ENCODE data around the gene FOXL2. TPM values are rescaled to one million over a fixed set of nuclear protein-coding genes. Genes with fewer than 3 reads are reported as not detected.

FOXL2 gene
- total RNA-seq, 2 experiments from 2014 or later: not detected

DNA sequence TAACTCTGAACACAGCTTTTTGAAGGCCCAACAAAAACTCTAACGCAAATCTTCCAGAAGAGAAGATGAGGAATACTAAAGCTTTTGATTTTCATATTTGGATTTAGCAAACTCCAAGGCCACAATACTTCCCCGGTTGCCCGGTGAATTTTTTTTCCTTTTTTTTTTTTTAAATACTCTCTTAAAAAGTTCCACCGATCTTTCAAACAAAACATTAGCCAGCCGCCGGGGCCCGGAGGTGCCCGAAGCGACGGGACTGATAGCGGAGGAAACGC lies 2.3 kb downstream of the FOXL2 start:
- no peak for DNase-seq
- Mint-ChIP-seq H3K27ac (no peak overlapping the region), H3K4me3 (peak overlapping the region; percentile 25), H3K27me3 (ENCODE audit: low read depth) (peaks cover 82% of the 10 kb centered on the region), H3K36me3 (ENCODE audit: low read depth) (peaks cover 4% of the 10 kb centered on the region), H3K4me1 (ENCODE audit: low read depth) (peaks cover 29% of the 10 kb centered on the region), H3K9me3 (ENCODE audit: insufficient read depth) (no peaks in the 10 kb centered on the region)
- ATAC-seq: no peak
- CTCF ChIA-PET: interaction anchor here (1.0 to 2.6 kb wide), 2 partner anchors 9 to 29 kb away, joined by 5 to 18 read pairs; no protein-coding TSS in a partner anchor
- POLR2A ChIA-PET: no interaction called here

DNA sequence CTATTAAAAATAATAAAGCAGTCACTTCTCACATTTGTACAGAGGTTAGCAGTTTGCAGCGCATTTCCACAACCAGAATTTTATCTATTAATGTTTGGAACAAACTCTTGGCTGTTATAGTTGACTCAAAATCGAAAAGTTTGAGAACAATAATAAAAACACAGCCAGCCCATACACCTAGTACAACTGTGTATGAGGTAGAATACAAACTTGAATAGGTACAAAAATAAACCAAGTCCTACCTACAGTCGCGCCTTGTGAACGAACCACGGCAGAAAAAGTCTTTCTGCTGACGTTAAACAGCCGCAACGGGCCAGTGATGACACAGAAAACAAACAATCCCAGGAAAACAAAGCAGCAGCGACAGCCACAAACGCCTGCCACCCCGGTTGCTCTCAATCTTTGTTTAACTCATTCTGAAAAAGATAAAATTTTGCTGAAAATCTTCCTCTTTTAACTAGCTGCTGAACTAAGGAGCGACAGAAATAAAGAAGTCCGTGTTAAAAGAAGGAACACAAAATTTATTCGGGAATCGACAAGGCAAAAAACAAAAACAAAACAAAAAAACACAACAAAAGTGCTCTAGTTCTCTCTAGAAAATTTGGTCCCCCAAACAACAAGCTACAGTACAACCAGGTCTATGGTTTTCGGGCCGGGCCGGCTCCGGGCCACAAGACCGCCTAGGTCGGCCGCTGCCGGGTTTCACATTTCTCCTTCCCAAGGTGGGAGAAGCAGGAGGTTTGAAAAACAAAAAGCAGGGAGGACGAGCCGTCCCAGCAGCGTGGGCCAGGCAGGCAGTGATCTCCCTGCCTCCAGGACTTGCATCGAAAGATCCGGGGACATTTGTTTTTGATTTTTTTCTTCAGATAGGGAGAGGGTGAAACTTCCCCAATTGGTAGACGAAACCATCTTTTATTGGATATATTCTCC lies 2.9 kb downstream of the FOXL2 start:
- Mint-ChIP-seq H3K27me3 (ENCODE audit: low read depth) (peaks cover 82% of the 10 kb centered on the region), H3K4me1 (ENCODE audit: low read depth) (peaks cover 30% of the 10 kb centered on the region), H3K36me3 (ENCODE audit: low read depth) (peaks cover 4% of the 10 kb centered on the region), H3K9me3 (ENCODE audit: insufficient read depth) (no peaks in the 10 kb centered on the region), H3K27ac (peak overlapping the region; percentile 30), H3K4me3 (peak overlapping the region; percentile 25)
- ChIA-PET CTCF (interaction anchor here (1.0 to 2.6 kb wide), 2 partner anchors 9 to 28 kb away, joined by 5 to 18 read pairs; no protein-coding TSS in a partner anchor), POLR2A (no interaction called here)
- DNase-seq: no peak
- no peak for ATAC-seq

DNA sequence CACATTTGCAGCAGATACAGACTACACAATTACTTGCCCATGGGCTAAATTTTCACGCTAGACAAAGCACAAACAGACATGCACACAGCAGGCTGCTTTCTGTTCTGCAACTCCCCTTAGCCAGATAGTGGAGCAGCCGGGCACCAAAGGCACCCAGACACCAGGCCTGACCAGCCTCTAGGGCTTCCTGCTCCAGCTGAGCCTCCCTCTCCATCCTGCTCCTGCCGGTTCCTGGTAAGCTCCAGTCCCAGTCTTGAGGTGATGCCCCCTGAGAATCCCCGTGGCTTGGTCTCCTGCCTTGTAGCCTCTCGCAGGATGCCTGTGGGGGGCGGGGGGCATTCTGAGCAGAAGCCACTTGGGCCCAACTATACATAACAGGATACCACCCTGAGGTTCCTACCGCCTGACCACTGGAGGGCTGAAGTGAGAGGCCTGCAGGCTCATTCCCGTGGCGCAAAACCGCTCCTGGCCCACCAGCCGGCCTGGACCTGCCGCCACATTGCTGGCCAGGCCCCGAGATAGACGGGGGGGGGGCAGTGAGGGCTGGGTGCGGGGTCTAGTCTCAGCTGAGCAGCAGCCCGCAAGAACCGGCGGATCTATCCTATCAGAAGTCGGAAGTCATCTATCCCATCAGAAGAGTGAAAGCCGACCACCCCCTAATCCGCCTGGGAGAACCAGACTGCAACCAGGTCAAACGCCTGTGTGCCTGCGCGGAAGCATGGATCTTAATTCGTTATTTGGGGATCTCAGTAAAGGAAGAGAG lies 3.9 kb downstream of the FOXL2 start:
- no peak for DNase-seq
- Mint-ChIP-seq H3K4me3 (no peak overlapping the region), H3K27me3 (ENCODE audit: low read depth) (peaks cover 82% of the 10 kb centered on the region), H3K27ac (no peak overlapping the region), H3K9me3 (ENCODE audit: insufficient read depth) (no peaks in the 10 kb centered on the region), H3K4me1 (ENCODE audit: low read depth) (peaks cover 38% of the 10 kb centered on the region), H3K36me3 (ENCODE audit: low read depth) (peaks cover 4% of the 10 kb centered on the region)
- ChIA-PET CTCF (interaction anchor here (1.2 kb wide), 1 partner anchor 27 kb away, joined by 3 read pairs; no protein-coding TSS in a partner anchor), POLR2A (no interaction called here)
- no peak for ATAC-seq

DNA sequence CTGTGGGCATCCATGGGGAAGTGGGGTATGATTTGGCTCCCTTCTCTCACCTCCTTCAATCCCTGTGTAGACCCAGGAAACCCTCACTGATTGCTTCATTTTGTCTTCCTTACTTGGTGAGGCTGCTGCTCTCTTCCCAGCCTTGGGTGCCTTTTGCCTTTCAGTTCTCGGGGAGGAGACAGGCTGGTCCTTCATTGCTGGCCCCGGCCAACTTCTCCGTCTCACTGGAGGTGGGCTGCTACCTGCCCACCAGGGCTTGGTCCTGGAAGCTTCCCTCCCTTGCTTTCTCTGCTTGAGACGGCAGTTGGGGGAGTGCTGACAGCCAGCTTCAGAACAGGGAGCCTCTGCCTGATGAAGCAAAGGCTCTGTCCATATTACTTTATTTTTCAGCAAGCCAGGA lies 4.7 kb downstream of the FOXL2 start:
- Mint-ChIP-seq H3K9me3 (ENCODE audit: insufficient read depth) (no peaks in the 10 kb centered on the region), H3K4me3 (no peak overlapping the region), H3K4me1 (ENCODE audit: low read depth) (peaks cover 39% of the 10 kb centered on the region), H3K27ac (no peak overlapping the region), H3K36me3 (ENCODE audit: low read depth) (peaks cover 4% of the 10 kb centered on the region), H3K27me3 (ENCODE audit: low read depth) (peaks cover 79% of the 10 kb centered on the region)
- ATAC-seq (no peak), DNase-seq (no peak)
- ChIA-PET POLR2A (no interaction called here), CTCF (interaction anchor here (0.7 to 1.2 kb wide), 2 partner anchors 8 to 27 kb away, joined by 3 read pairs; no protein-coding TSS in a partner anchor)

DNA sequence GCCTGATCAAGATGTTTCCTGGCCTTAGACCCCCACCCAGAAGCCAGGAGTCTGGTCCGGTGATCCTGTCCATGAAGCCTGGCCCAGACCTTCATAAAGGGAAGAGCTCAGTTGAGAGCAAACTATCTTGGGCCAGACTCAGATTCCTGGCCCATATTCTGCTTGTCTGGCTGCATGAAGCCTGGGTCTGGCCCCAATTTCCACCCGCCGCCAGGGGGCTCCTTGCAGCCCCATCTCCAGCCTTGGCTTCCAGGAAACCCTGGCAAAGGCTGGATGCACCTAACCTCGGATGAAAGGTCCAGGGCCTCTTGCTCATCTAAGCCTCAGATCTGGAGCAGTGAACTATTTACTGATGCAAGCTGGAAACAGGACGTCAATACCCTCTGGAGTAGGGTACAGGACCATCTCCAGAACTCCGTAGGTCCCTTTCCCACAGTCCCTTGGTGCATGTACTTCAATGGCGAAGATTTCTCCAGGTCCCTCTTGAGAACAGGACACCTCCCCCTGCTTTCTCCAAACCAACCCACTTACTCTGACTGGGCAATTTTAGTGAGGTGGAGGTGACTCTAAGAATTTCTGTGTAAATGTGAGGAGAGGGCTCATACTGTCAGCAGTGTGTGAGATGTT lies 5.6 kb downstream of the FOXL2 start:
- POLR2A ChIA-PET: no interaction called here
- Mint-ChIP-seq H3K4me1 (ENCODE audit: low read depth) (peaks cover 40% of the 10 kb centered on the region), H3K9me3 (ENCODE audit: insufficient read depth) (no peaks in the 10 kb centered on the region), H3K4me3 (no peak overlapping the region), H3K27ac (no peak overlapping the region), H3K27me3 (ENCODE audit: low read depth) (peaks cover 82% of the 10 kb centered on the region), H3K36me3 (ENCODE audit: low read depth) (peaks cover 4% of the 10 kb centered on the region)
- CTCF ChIA-PET: interaction anchor here (1.0 to 2.0 kb wide), 3 partner anchors 9 to 18 kb away, joined by 3 to 7 read pairs (median 3); no protein-coding TSS in a partner anchor
- no peak for DNase-seq
- no peak for ATAC-seq

DNA sequence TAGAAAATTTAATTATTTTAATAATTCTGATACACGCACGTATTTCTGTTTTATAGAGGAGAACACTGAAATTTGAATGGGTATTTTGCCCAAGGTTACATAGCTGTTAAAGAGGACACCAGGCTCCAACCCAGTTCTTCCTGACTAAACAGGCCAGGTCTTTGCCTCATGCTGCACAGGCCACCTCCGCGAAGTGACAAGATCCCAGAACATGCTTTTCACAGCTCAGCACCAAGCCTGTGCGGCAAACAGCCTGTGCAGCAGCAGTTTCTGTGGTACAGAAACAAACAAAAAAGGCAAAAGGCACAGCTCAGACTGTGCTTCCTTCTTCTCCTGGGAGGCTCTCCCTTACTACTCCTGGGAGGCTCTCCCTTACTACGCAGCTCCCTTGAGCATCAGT lies 6.5 kb downstream of the FOXL2 start:
- ChIA-PET CTCF (interaction anchor here (0.8 to 2.0 kb wide), 2 partner anchors 17 to 326 kb away, joined by 3 to 7 read pairs; no protein-coding TSS in a partner anchor), POLR2A (no interaction called here)
- Mint-ChIP-seq H3K9me3 (ENCODE audit: insufficient read depth) (no peaks in the 10 kb centered on the region), H3K4me1 (ENCODE audit: low read depth) (peaks cover 48% of the 10 kb centered on the region), H3K27ac (no peak overlapping the region), H3K36me3 (ENCODE audit: low read depth) (peaks cover 4% of the 10 kb centered on the region), H3K27me3 (ENCODE audit: low read depth) (peaks cover 86% of the 10 kb centered on the region), H3K4me3 (no peak overlapping the region)
- DNase-seq (no peak), ATAC-seq (no peak)

DNA sequence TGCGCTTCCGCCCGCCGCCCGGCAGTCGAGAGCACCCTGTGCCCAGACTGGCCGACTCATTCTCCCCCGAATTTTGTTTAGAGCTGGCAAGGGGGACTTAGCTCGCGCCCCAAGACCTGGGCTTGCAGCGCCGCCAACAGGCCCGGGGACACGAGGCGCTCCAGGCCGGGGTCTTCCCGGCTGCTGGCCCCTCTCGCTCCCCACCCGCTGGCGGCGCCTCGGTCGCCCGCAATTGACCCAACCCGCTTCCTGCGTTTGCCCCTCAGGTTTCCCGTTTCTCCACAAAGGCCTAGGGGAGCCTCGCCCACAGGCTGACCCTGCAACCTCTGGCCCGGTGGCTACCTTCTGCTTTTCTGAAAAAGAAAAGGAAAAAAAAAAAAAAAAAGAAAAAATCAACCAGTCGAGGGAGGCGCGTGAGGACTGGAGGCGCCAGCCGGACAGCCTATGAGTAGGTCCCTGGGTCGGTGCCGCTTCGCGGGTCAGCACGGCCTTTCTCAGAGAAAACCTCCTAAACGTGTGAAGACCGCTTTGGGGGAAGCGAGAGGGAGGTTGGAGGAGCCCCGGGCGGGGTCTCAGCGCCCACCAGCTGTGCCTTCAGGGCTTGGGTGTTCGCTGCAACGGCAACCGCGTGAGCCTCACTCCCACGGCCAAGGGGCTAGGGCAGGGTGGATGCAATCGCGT lies 7.2 kb downstream of the FOXL2 start:
- Mint-ChIP-seq H3K9me3 (ENCODE audit: insufficient read depth) (no peaks in the 10 kb centered on the region), H3K4me3 (no peak overlapping the region), H3K27ac (no peak overlapping the region), H3K36me3 (ENCODE audit: low read depth) (no peaks in the 10 kb centered on the region), H3K27me3 (ENCODE audit: low read depth) (peaks cover 86% of the 10 kb centered on the region), H3K4me1 (ENCODE audit: low read depth) (peaks cover 42% of the 10 kb centered on the region)
- ChIA-PET POLR2A (no interaction called here), CTCF (interaction anchor here (0.6 to 2.0 kb wide), 3 partner anchors 11 to 325 kb away, joined by 3 to 7 read pairs (median 3); no protein-coding TSS in a partner anchor)
- ATAC-seq (no peak), DNase-seq (no peak)

DNA sequence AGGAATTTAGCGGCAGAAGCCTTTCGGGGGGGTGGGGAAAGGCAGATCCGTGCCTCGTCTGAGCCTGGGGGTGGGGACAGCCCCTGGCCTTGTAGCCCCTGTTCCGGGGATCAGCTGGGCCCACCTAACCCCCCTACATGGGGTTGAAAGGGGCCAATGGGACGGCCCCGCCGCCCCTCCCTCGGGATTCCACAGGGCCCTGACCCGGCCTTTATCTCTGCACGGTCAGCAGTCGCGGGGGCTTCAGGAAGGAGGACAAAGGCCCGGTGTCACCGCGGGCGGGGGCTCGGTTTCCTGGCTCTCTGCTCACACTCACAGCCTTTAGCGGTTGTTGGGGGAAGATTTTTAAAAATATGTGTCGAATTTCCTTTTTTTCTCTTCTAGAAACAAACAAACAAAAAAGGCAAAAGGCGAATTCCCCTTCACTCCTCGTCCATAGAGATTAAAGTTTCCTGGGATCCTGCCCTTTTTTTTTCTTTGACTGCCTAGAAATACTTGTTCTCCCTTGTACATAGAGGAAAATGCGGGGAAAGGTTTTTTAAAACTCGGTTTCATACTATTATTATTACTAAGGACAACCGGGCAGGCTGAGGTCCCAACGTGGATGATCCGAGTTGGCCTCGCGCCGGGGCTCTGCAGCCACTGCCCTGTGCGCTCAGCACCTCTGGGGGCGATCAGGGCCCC lies 7.9 kb downstream of the FOXL2 start:
- ATAC-seq: no peak
- H3K9me3 Mint-ChIP-seq (ENCODE audit: insufficient read depth): no peaks in the 10 kb centered on the region

DNA sequence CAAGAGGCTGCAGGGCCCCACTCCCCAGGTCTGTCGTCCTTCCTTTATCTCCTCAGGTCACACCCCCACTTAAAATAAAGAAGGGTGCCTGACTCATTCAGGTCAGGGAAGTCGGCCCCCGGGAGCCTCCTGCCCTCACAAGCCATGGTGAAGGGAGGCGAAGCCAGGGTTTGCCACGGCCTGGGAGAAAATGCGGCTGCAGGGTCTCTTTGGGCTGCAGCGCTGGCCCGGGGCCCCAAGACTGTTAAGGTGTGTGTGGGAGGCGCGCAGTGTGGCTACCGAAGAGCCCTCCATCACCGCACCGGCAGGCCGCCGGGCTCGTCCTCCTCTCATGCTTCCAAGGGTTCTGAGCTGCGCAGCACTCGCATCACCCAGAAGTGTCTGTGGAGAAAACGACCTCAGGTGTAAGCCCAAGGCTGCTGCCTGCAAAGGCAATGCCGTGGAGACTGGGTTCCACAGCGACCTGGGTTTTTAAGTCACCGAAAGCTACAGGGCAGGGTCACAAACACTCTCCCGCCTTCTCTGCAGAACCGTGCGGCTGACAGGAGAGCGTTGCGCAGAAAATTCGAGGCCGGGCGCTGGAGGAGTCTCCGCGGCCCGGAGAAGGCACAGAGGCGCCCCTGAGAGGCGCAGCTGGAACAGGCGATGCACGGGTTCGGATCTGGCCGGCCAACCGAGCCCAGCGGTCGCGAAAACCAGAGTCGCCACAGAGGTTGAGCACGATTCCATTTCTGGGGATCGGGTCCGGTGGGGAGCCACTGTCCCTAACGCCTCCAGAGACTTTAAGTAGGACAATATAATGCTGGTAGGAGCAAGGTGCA lies 8.7 kb downstream of the FOXL2 start:
- POLR2A ChIA-PET: no interaction called here
- ATAC-seq (no peak), DNase-seq (no peak)
- Mint-ChIP-seq H3K4me3 (no peak overlapping the region), H3K9me3 (ENCODE audit: insufficient read depth) (no peaks in the 10 kb centered on the region), H3K27me3 (ENCODE audit: low read depth) (peaks cover 82% of the 10 kb centered on the region), H3K36me3 (ENCODE audit: low read depth) (no peaks in the 10 kb centered on the region), H3K4me1 (ENCODE audit: low read depth) (peaks cover 33% of the 10 kb centered on the region), H3K27ac (no peak overlapping the region)
- CTCF ChIA-PET: interaction anchor here (1.0 kb wide), 1 partner anchor 390 kb away, joined by 4 read pairs; no protein-coding TSS in a partner anchor

More for the DNA sequence above, 7.9 kb downstream of the FOXL2 start:
- ChIA-PET POLR2A (no interaction called here), CTCF (interaction anchor here (0.6 to 2.0 kb wide), 3 partner anchors 11 to 390 kb away, joined by 3 to 7 read pairs (median 4); no protein-coding TSS in a partner anchor)
- DNase-seq: no peak
- Mint-ChIP-seq H3K4me3 (no peak overlapping the region), H3K36me3 (ENCODE audit: low read depth) (no peaks in the 10 kb centered on the region), H3K27ac (no peak overlapping the region), H3K27me3 (ENCODE audit: low read depth) (peaks cover 86% of the 10 kb centered on the region), H3K4me1 (ENCODE audit: low read depth) (peaks cover 37% of the 10 kb centered on the region)

DNA sequence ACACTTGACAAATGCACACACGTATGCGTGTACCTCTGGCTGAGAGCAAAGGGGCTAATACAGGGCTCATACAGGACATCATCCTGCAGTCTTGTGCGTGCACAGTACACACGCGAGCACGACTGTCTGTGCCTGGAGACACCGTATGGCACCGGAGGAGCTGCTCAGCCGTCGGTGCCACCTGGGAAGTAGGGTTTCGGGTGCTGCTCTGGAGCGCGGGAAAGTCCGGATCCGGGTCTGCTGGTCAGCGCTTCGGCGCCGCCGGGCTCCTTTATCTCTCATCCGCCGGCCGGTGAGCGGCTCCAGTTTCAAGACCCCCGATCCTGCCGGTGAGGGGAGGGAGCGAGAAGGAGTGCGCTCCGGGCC lies 9.3 kb downstream of the FOXL2 start:
- peaks cover 33% of the 10 kb centered on the region for H3K4me1 Mint-ChIP-seq (ENCODE audit: low read depth)
- ATAC-seq: no peak
- CTCF ChIA-PET: interaction anchor here (1.0 to 2.4 kb wide), 4 partner anchors 13 to 395 kb away, joined by 4 to 48 read pairs (median 4); no protein-coding TSS in a partner anchor
- no peak overlapping the region for H3K27ac Mint-ChIP-seq
- no peak for DNase-seq
- H3K36me3 Mint-ChIP-seq (ENCODE audit: low read depth): no peaks in the 10 kb centered on the region
- H3K27me3 Mint-ChIP-seq (ENCODE audit: low read depth): peaks cover 78% of the 10 kb centered on the region
- no peak overlapping the region for H3K4me3 Mint-ChIP-seq
- POLR2A ChIA-PET: no interaction called here
- no peaks in the 10 kb centered on the region for H3K9me3 Mint-ChIP-seq (ENCODE audit: insufficient read depth)

All from activated CD8-positive, alpha-beta T cell treated with anti-CD3 and anti-CD28 coated beads, Interleukin-2, amount 10 ng/mL, durations not matched to agents 7 days and 5 days (primary cell).